Raji (cell line): ENCODE measurements around the gene EEIG2.

ENCODE experiments used
- POLR2A ChIP-seq: IDR thresholded peaks from 2 replicates; pipeline ENCODE4 v1.6.1; 2011; ENCODE audit warnings: low read depth, low read length, control low read depth; ENCODE audit not compliant: insufficient read depth

EEIG2 gene

GRCh38 chr1:108551137-108551862 is 8.6 kb upstream of the EEIG2 start:
- TF ChIP-seq POLR2A = no peak

GRCh38 chr1:108553905-108554304 is 6.0 kb upstream of the EEIG2 start:
- no peak for TF ChIP-seq POLR2A

DNA sequence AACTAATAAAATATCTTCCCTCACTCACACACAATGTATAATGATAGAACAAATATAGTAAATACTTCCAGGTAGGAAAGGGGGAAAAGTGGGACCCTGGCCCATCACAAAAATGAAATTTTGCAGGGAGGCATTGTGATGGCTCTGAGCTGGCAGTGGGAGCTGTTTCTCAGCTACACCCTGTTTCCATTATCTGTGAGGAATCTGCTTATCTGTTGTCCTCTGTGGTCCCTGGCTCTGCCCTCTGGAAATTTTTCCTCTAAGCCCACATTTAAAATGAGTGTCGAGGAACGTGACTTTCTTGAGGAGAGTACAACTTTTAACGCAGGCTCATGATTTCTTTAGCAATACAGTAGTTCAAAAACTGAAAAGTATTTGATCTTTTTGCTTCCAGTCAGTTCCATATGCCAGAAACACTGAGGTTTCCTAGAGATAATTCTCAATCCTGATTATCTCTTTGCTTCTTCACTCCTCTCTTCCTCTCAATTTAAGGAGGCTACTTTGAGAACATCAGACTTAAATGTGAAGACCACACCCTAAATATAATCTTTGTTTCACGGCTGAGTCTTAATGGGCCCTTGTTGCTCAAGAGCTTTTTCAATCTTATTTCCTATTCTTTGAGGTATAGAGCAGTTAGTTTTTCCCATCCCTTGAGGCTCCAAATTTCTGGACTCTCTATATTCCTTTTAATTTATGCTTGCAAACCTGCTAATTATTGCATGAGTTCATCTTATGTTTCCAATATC is 5.0 kb upstream of the EEIG2 start:
- no peak for TF ChIP-seq POLR2A

- no peak for TF ChIP-seq POLR2A
These were observed 3.8 kb upstream of the EEIG2 start for GRCh38 chr1:108556066-108556465.

- no peak for TF ChIP-seq POLR2A
These were observed 3.4 kb upstream of the EEIG2 start for GRCh38 chr1:108556499-108556898.

DNA sequence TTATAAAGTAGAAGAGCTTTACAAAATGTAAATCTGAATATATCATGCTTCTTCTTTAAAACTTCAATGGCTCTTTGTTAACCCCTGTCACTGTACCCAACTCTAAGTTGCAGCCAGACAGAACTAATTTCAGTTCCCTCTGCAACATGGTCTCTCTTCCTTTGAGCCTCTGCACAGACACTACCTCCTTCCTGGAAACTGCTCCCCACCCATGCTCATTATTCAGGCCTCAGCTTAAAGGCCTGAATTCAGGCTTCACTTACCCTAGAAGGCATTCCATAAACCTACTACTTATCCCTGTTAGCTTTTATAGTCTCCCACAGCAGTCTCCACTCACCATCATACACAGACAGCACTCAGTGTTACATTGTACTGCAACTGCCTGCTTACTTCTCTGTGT is 2.6 kb upstream of the EEIG2 start:
- no peak for TF ChIP-seq POLR2A

- 0 out of 2 replicates have a peak, but pooled peaks have one; percentile 18 for TF ChIP-seq POLR2A
These were observed 431 bp downstream of the EEIG2 start for GRCh38 chr1:108560189-108560873.

GRCh38 chr1:108560874-108561459 is 1.1 kb downstream of the EEIG2 start:
- TF ChIP-seq POLR2A = no peak

- no peak for TF ChIP-seq POLR2A
These were observed 1.9 kb downstream of the EEIG2 start for GRCh38 chr1:108561689-108562326.

- TF ChIP-seq POLR2A = no peak
These were observed 3.9 kb downstream of the EEIG2 start for GRCh38 chr1:108563808-108564207.

DNA sequence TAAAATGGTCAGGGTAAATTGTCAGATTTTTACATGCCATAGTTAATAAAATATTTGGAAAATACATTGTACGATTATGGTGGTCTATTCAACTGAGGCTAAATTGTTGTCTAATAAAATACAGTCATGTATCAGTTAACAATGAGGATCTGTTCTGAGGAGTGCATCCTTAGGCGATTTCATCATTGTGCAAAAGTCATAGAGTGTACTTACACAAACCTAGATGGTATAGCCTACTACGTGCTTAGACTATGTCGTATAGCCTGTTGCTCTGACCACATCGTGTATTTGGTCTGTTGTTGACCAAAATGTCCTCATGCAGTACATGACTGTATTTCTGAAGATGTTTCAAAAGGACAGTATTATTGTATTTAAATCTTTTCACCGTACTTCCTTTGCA is 5.2 kb downstream of the EEIG2 start:
- no peak for TF ChIP-seq POLR2A

GRCh38 chr1:108565512-108565911 is 5.6 kb downstream of the EEIG2 start:
- TF ChIP-seq POLR2A = no peak

GRCh38 chr1:108568589-108568988 is 8.7 kb downstream of the EEIG2 start:
- TF ChIP-seq POLR2A = no peak

DNA sequence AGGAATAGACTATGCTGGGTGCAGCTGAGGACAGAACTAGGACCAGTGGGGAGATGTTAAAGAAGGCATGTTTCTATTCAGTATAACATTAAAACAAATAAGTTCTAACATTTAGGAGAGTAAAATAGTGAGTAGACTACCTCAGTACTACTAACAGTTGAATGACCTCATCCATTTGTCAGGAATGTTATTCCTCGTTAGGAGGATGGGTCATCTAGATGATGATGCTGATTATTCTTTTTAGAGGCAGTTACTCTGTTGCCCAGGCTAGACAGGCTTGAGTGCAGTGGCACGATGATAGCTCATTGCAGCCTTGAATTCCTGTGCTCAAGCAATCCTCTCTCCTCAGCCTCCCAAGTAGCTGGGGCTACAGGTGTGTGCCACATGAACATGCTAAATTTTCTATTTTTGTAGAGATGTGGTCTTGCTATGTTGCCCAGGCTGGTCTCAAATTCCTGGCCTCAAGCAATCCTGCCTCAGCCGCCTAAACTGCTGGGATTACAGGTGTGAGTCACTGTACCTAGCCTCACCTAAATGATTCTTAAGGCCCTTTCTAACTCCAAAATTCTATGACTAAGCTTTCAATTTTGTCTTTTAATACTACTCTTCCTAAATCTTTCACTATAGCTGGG is 9.3 kb downstream of the EEIG2 start:
- TF ChIP-seq POLR2A = no peak

DNA sequence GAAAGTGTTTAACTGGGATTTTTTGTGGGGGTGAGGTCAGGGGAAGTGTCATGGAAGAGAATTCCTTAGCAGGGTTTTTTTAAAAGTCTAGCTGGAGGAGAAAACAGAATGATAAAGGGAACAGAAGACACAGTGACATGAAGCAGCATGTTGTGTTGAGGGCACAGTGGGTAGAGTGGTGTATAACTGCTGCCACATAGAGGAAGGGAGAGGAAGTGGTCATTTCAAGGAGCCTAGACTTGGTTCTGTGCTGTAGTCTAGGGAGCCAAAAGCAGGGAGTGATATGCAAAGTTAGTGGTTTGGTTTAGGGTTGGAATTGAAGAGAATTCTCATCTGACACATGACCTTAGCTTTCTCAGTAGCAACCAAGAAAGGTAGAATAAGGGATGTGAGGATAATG is 10.2 kb downstream of the EEIG2 start:
- no peak for TF ChIP-seq POLR2A
